GM12801 (cell line): ENCODE results near the gene UNC119B.

Experiments
- CTCF ChIP-seq: IDR thresholded peaks from one replicate; pipeline ENCODE4 v1.5.1; 2011; ENCODE audit warnings: control low read depth; ENCODE audit not compliant: insufficient read length; ENCODE audit errors: extremely low read depth

The UNC119B gene

GRCh38 chr12:120710031-120710804, at the start of gene UNC119B:
UNC119B (plus strand) TSS chr12:120710458; CDS start chr12:120710475, 17 bp downstream.
- TF ChIP-seq CTCF = no peak

- no peak for TF ChIP-seq CTCF
Observed at GRCh38 chr12:120661432-120661831, 48.8 kb upstream of the UNC119B start.

GRCh38 chr12:120662879-120663278, 47.4 kb upstream of the UNC119B start:
- no peak for TF ChIP-seq CTCF

- TF ChIP-seq CTCF = no peak
Observed at GRCh38 chr12:120663741-120664140, 46.5 kb upstream of the UNC119B start.

GRCh38 chr12:120666571-120667390, 43.5 kb upstream of the UNC119B start:
- TF ChIP-seq CTCF = no peak

GRCh38 chr12:120668091-120668867, 42.0 kb upstream of the UNC119B start:
- TF ChIP-seq CTCF = no peak
